ENCODE data around the gene SNX11. TPM values are rescaled to one million over a fixed set of nuclear protein-coding genes. Genes with fewer than 3 reads are reported as not detected.

Gene SNX11
- total RNA-seq, 4 donors from 2014 or later = 10.1 to 19.1 (median 18.4) TPM

DNA sequence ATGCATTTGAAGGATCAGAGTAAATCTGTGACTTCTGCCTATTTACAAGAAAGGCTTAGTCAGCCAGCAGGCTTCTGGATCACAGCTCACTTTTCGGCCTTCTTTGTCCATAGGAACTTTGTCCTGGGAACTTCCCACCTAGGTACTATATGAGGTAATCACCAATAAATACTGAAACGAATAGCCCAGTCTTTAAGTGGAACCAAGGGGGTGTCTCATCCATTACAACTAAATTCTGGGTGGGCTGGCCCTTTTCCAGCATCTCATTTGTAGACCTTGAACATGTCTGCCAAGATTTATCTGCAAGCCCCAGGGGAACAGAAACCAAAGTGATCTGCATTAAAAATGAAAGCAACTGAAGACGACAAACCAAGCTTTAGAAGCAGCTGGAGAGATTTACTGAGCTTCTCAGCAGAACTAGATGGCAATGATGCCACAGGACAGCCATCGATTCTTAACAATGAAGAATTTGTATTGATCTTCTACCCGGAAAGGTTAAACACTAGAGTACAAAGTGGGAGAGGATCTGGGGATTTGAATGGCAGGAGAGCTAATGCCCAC, 55.5 kb downstream of the SNX11 start:
- no peak for ATAC-seq (ENCODE audit: low FRiP score)
- DNase-seq (ENCODE audit: low spot score) = no peak
- TF ChIP-seq, protein P1, sequence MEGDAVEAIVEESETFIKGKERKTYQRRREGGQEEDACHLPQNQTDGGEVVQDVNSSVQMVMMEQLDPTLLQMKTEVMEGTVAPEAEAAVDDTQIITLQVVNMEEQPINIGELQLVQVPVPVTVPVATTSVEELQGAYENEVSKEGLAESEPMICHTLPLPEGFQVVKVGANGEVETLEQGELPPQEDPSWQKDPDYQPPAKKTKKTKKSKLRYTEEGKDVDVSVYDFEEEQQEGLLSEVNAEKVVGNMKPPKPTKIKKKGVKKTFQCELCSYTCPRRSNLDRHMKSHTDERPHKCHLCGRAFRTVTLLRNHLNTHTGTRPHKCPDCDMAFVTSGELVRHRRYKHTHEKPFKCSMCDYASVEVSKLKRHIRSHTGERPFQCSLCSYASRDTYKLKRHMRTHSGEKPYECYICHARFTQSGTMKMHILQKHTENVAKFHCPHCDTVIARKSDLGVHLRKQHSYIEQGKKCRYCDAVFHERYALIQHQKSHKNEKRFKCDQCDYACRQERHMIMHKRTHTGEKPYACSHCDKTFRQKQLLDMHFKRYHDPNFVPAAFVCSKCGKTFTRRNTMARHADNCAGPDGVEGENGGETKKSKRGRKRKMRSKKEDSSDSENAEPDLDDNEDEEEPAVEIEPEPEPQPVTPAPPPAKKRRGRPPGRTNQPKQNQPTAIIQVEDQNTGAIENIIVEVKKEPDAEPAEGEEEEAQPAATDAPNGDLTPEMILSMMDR (IDR thresholded peaks at IDR 0.05) = no peak

DNA sequence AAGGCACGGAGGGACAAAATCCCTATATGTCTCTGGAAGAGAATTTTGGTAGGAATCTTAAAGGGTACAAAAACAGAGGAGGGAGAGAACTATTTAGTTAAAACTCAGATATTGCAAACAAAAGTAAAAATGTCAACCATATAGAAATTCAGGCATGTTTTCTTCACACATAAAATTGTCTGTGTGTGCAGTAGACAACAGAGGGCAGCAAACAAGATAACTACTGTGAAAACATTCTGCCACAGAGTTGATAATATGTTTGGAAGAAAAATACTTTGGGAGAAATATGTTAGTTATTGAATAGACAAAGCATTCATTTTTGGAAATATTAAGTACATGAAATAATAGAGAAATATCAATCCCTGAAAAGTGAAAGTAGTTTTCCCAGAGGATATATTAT, 56.2 kb downstream of the SNX11 start:
- no peak for DNase-seq (ENCODE audit: low spot score)
- no peak for ATAC-seq (ENCODE audit: low FRiP score)
- TF ChIP-seq, protein P1 (IDR thresholded peaks at IDR 0.05) = no peak

DNA sequence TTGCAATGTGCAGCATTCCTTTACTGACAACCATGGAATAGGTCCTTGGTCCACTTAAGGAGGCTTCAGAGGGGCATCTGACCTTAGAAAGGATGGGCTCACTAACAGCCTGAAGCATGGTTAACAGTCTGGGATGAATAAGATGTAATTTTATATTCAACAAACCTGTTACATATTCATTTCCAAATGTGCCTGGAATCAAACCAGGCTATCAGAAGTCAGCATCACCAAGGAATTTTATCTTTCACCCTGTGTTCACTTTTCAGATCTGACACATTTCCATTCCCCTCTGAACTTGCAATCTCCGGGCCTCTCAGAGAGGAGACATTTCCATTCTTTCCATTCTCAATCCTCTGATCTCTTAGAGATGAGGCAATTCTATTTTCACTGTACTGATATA, 62.4 kb downstream of the SNX11 start:
- no peak for ATAC-seq (ENCODE audit: low FRiP score)
- TF ChIP-seq, protein P1 (IDR thresholded peaks at IDR 0.05) = no peak
- no peak for DNase-seq (ENCODE audit: low spot score)

Small RNA genes within 50 kb of the gene (small RNA-seq; reads per million reads assigned to genes)
- gene AC004477.2 (not detected), gene MIR1203 (not detected), gene RNU6-1201P (not detected)

Other genes with a start within 250 kb of the SNX11 start
- gene SP2, start 211.5 kb upstream of the SNX11 start, total RNA-seq = 1 to 10 TPM; 2.9 to 8.5 (median 6.9) TPM
- gene PNPO, start 166.2 kb upstream of the SNX11 start, total RNA-seq = 10 to 100 TPM; 20.1 to 39.7 (median 30.8) TPM
- 1 to 10 TPM in 2 of 4 donors, not detected in 2; 2.4 to 6.6 TPM for gene PRR15L, start 149.9 kb upstream of the SNX11 start, total RNA-seq
- 100 to 1,000 TPM in 2 of 4 donors, 10 to 100 TPM in 2; 72.4 to 156 (median 100) TPM for gene CDK5RAP3, start 136.7 kb upstream of the SNX11 start, total RNA-seq
- gene COPZ2, start 70.0 kb upstream of the SNX11 start, total RNA-seq = 10 to 100 TPM; 43.8 to 61.8 (median 49.7) TPM
- 100 to 1,000 TPM; 144 to 255 (median 168) TPM for gene NFE2L1, start 59.4 kb upstream of the SNX11 start, total RNA-seq
- gene CBX1, start 6.3 kb upstream of the SNX11 start, total RNA-seq = 10 to 100 TPM; 16.0 to 28.9 (median 24.1) TPM